ENCODE measurements around the gene ZBTB39. TPM values are rescaled to one million over a fixed set of nuclear protein-coding genes. Genes with fewer than 3 reads are reported as not detected.

Gene ZBTB39
- total RNA-seq, 4 donors from 2014 or later = 2.1 to 6.5 (median 4.0) TPM

DNA sequence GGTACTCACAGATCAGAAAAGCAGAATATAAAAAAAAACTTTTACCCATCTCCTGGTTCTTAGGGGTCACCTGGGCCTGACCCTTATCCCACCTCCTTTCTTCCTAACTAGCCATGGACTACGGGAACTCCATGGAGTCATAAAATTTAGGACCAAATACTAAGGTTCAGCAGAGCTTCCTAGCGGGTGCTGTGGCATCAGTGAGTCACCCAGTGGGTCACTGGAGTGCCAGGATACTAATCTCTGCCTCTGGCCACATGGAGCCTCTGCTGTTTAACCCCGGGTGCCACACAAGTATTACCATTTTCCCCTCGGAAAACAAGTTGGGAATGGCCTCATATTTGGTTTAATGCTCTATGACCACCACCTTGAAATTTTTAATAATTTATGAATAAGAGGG is 6.9 kb downstream of the ZBTB39 start:
- TF ChIP-seq CTCF (IDR thresholded peaks at IDR 0.05) (no peak), POLR2A (IDR thresholded peaks at IDR 0.05) (no peak)
- no peaks in the 10 kb centered on the region for H3K27me3 ChIP-seq
- H3K36me3 ChIP-seq = peaks cover 16 to 78% (median 20%) of the 10 kb centered on the region in 3 donors
- no peak for DNase-seq
- intact Hi-C loops (cut with DNase I) = no loop called here
- H3K27ac ChIP-seq = no peak overlapping the region
- H3K4me1 ChIP-seq = peaks cover 0 to 33% (median 7%) of the 10 kb centered on the region in 3 donors
- 74 to 79% methylated on average over 4 of the region's 4 CpGs for WGBS, 2 donors
- no peaks in the 10 kb centered on the region for H3K9me3 ChIP-seq
- no peak overlapping the region for H3K4me3 ChIP-seq

DNA sequence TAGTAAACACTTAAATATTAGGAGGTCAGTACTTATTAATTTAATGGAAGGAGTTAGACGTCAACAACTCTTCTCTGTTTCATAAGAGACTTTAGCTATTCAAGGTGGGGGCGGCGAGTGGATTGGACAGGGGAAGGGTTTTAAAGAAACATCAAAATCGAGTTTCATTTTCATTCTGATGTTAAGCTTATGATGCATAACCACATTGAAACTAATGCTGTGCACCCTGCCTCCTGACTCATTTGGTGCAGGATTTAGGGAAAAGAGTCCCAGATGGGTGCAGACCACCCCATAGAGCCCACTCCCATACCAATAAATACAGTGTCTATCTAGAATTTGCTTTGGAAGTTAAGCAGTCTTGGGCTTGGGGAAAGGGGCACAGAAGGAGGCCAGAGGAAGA is 7.4 kb downstream of the ZBTB39 start:
- Histone ChIP-seq H3K36me3 (peaks cover 13 to 73% (median 19%) of the 10 kb centered on the region in 3 donors), H3K4me1 (peaks cover 0 to 29% (median 7%) of the 10 kb centered on the region in 3 donors), H3K27ac (no peak overlapping the region), H3K9me3 (no peaks in the 10 kb centered on the region), H3K4me3 (no peak overlapping the region), H3K27me3 (no peaks in the 10 kb centered on the region)
- no peak for DNase-seq
- WGBS, 2 donors = 39 to 58% methylated on average over 4 of the region's 4 CpGs
- intact Hi-C loops (cut with DNase I) = no loop called here
- TF ChIP-seq POLR2A (IDR thresholded peaks at IDR 0.05) = no peak
- TF ChIP-seq CTCF (IDR thresholded peaks at IDR 0.05) = no peak

DNA sequence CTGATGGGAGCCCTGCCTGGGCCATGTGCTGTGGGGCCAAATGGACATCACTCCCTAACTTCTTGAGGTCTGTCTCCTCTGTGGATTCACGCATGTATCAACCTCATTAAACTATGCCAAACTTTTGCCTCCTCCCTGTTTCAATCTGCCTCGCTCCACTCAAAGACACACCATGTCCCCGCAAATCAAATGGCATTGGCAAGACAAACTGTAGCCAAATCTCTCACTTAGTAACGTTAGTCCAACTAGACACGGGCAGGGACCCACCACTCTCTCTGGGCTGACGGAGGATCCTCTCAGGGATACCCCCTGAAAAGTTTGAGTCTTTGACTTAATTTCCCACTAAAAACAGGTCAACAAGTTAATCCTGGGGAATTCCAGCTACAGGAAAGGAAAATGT is 8.0 kb downstream of the ZBTB39 start:
- DNase-seq = no peak
- H3K36me3 ChIP-seq = peaks cover 7 to 66% (median 12%) of the 10 kb centered on the region in 3 donors
- no peak overlapping the region for H3K4me3 ChIP-seq
- TF ChIP-seq POLR2A (IDR thresholded peaks at IDR 0.05) (no peak), CTCF (IDR thresholded peaks at IDR 0.05) (no peak)
- no peaks in the 10 kb centered on the region for H3K27me3 ChIP-seq
- no peak overlapping the region for H3K27ac ChIP-seq
- WGBS, 2 donors = 82 to 95% methylated on average over 4 to 6 of the region's 6 CpGs
- peaks cover 0 to 29% (median 7%) of the 10 kb centered on the region in 3 donors for H3K4me1 ChIP-seq
- no peaks in the 10 kb centered on the region for H3K9me3 ChIP-seq
- intact Hi-C loops (cut with DNase I) = no loop called here

DNA sequence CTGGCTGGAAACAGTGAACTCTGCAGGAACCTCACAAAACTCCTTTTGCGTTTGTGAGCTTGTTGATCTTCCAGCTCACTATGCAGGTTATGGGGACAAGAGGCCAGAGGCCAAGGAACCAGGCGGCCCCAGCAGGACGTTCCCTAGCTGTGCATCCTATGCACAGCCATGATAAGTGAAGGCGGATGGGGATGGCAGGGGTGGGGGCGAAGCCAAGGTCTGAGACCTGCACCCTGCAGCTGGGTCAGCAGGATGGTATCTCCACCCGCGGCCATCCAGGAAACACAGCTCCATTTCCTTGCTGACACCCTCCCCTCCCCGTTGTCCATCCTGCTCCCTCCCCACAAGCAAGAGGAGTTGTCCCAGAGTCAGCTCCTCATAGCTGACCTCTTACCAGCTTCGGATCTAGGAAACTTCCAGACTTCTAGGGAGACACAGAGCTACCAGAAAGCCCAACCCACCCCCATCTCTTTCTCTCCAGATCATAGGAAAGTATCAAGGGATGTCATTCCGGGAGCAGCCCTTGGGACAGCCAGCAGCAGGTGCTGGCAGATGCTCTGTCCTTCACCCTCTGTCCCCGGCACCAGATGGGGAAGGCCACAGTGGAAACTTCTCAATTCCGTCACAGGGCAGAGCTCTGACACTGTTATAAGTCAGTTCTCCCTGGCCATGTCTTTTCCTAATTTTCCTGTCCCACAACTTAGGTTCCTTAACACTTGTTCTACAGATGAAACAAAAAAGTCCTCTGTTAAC is 9.4 kb downstream of the ZBTB39 start:
- H3K9me3 ChIP-seq = no peaks in the 10 kb centered on the region
- 67 to 69% methylated on average over 7 to 8 of the region's 12 CpGs for WGBS, 2 donors
- intact Hi-C loops (cut with DNase I) = no loop called here

More for the DNA sequence above, 9.4 kb downstream of the ZBTB39 start:
- TF ChIP-seq CTCF (IDR thresholded peaks at IDR 0.05) = no peak
- TF ChIP-seq POLR2A (IDR thresholded peaks at IDR 0.05) = no peak
- no peak for DNase-seq
- Histone ChIP-seq H3K4me3 (no peak overlapping the region), H3K4me1 (peaks cover 0 to 26% (median 7%) of the 10 kb centered on the region in 3 donors), H3K27me3 (no peaks in the 10 kb centered on the region), H3K36me3 (peaks cover 0 to 53% (median 0%) of the 10 kb centered on the region in 3 donors), H3K27ac (no peak overlapping the region)
